GM20000 (cell line): ENCODE data around the gene RRAD.
"Not testable (repeated sequence)": the region's sequence is repeated elsewhere in the genome, so short reads cannot be mapped to it uniquely, and the experiment has no call there.

ENCODE experiments used
- DNase-seq: peaks from one replicate; pipeline ENCODE4 v3.0.0; 2012; ENCODE audit warnings: low spot score
- CTCF ChIP-seq: IDR thresholded peaks from 2 replicates; pipeline ENCODE4 v1.5.1; 2012; ENCODE audit warnings: mild to moderate bottlenecking, control low read depth; ENCODE audit errors: extremely low read depth, missing control alignments

The RRAD gene

DNA sequence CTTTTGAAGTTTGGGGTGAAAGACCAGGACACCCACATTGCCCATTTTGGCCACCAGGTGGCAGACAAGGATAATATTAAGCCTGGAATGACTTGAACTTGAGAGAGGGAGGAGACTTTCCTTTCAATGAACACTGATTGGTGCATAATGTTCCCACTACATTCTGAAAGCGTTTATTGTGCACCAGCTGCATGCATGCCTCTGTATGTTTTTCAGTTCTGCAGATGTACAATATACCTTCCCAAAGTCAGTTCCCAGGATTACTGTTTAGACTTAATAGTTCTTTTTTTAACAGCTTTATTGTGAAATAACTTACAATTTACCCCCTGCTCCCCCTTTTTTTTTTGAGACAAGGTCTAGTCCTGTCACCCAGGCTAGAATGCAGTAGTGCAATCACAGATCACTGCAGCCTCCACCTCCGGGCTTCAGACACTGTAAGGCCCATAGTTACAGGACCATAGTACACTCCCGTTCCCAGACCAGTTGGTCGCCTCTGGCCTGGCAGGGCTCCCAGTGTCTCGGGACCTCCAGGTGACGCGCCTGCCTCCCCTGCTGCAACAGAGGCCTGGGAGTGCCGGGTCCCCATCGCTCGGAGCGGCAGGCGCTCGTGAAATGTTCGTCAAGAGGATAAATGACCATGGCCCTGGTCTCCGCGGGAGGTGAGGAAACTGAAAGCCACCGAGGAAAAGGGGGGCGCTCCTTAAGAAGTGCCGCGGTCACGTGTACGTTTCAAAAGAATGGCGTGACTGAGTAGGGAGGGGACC, 22.1 kb upstream of the RRAD start:
- peak; percentile 87 for DNase-seq
- TF ChIP-seq CTCF: peak; percentile 73

- TF ChIP-seq CTCF: no peak
- DNase-seq: no peak
Measured at GRCh38 chr16:66946974-66947301, 21.6 kb upstream of the RRAD start.

- DNase-seq: no peak
- no peak for TF ChIP-seq CTCF
Measured at GRCh38 chr16:66946541-66946940, 21.2 kb upstream of the RRAD start.

DNA sequence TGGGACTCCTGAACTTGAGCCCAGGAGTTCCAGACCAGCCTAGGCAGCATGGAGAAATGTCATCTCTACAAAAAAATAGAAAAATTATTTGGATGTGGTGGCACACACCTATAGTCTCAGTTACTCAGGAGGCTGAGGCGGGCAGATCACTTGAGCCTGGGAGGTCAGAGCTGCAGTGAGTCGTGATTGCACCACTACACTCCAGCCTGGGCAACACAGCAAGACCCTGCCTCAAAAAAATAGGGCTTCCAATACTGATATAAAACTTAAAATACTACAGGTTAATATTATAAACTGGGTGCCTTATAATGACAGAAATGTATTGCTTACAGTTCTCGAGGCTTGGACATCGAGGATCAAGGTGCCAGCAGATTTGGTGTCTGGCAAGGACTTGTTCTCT, 20.6 kb upstream of the RRAD start:
- TF ChIP-seq CTCF: no peak
- no peak for DNase-seq

DNA sequence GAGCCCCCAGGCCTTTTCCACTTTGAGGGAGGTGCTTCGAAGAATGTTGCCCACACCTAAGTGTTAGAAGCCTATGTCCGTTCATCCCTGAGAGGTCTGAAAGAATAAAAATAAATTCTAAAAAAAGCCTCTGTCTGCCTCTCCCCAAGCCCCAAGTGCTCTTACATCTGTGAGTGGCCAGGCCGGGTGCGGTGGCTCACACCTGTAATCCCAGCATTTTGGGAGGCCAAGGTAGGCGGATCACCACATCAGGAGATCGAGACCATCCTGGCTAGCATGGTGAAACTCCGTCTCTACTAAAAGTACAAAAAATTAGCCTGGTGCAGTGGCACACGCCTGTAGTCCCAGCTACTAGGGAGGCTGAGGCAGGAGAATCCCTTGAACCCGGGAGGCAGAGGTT, 19.6 kb upstream of the RRAD start:
- not testable (repeated sequence) for DNase-seq

- DNase-seq: no peak
- no peak for TF ChIP-seq CTCF
Measured at GRCh38 chr16:66944054-66944441, 18.7 kb upstream of the RRAD start.

DNA sequence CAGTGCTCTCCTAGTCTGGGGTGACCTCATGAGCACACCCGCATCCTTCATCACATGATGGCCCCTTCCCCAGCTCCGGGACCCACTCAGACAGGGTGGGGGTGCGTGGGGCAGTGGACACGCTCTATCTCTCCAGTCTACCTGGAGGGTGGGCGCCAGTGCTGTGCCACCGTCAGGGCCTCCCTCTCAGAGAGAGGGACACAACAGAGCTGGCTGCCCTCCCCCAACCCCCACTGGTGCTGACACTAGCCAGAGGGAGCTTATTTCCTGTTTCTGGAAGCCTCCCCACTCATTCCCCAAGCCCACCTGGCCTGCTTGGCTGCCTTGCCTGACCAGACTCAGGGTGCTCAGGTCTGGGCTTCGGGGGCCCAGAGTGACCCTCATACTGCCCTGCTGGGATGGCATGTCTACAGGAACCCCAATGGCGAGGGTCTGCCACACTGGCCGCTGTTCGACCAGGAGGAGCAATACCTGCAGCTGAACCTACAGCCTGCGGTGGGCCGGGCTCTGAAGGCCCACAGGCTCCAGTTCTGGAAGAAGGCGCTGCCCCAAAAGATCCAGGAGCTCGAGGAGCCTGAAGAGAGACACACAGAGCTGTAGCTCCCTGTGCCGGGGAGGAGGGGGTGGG, 18.2 kb upstream of the RRAD start:
- DNase-seq: no peak
- TF ChIP-seq CTCF: no peak

GRCh38 chr16:66942981-66943380, 17.6 kb upstream of the RRAD start:
- DNase-seq: no peak
- no peak for TF ChIP-seq CTCF
